ENCODE results near the gene CERCAM.

CERCAM gene

DNA sequence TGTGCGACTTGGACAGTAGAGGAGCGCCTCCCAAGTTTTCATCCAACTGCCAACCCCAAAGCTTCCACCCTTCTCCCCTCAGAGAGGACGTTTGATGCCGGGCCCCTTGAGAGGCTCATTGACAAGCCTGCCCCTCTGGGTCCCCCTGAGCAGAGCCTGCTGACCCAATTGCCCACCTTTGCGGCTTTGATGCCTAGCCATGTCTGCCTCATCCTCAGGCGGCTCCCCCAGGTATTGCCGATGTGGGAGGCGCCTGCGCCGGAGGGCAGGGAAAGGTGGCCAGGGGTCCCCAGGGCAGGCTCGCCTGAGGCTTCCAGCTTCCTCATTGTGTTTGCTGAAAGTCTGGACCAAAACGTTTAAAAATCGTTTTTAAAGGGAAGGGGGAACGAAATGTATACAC, 36.5 kb downstream of the CERCAM start:
- DNase-seq = no peak

- DNase-seq = no peak
Observed at GRCh38 chr9:128459011-128459410, 38.4 kb downstream of the CERCAM start.

- DNase-seq = no peak
Observed at GRCh38 chr9:128469070-128469469, 48.4 kb downstream of the CERCAM start.

- DNase-seq = peak; percentile 28
Observed at GRCh38 chr9:128470560-128470959, 49.9 kb downstream of the CERCAM start.

GRCh38 chr9:128473104-128473503, 52.4 kb downstream of the CERCAM start:
- no peak for DNase-seq

GRCh38 chr9:128475867-128476266, 55.2 kb downstream of the CERCAM start:
- DNase-seq = no peak

- no peak for DNase-seq
Observed at GRCh38 chr9:128479262-128479661, 58.6 kb downstream of the CERCAM start.

DNA sequence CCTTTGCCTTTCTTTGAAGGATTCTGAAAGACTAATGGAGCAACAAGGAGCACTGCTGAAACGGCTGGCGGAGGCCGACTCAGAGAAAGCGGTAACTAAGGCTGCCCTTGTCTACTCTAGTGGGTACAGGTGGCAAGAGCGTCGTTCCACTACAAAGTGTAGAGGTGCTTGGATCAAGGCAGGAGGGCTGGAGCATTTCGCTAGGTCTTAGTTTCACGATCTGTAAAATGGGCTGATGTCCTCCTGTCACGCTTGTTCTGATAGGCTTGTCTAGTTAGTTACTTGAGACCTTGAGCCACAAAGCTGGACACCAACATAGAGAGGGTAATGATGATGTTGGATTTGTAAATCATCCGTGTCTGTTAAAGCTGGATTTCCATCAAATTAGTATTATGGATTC, 60.9 kb downstream of the CERCAM start:
- no peak for DNase-seq

GRCh38 chr9:128482186-128482585, 61.5 kb downstream of the CERCAM start:
- DNase-seq = no peak

DNA sequence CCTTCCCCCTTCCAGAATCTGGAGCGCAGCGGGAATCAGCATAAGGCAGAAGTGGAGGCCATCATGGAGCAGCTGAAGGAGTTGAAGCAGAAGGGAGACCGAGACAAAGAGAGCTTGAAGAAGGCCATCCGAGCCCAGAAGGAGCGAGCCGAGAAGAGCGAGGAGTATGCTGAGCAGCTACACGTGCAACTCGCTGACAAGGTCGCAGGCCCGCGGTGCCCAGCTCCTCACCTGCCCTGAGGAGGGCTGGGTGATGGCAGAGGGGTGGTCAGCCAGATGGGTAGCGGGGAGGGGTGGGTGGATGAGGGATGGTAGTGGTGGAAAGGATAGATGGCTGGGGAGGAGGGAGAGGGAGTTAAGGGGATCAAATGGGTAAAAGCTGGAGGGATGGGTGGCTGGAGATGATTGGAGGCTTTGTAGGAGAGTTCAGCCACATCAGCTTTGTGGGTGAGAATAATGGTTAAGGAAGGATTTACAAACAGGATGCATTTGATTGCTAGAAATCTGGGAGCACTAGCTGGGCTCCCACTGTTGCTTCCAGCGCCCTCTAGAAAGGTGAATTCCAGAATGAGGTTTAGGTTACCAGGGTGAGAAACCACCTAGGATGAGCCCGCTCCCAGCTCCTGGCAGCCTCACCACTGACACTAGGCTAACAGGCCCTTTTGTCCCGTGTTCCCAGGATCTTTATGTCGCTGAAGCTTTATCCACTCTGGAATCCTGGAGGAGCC, 64.2 kb downstream of the CERCAM start:
- DNase-seq = no peak

DNA sequence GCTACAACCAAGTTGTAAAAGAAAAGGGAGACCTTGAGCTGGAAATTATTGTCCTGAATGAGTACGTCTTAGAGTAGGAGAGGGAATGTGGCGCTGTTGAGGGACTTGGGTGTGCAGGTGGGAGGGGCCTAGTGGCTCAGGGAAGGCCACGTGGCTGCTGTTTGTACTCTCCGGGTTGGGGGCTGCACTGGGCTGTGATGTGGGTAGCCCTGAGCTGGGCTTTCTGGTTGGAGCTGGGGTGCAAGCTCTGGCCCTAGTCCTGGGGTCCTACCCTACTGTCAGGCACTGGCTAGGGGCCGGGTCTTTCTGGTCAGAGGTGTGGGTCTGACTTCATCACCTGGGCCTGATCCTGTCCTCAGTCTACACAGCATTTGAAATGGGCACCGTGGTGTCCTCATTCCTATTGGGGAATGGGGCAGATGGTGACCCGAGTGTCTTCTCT, 64.8 kb downstream of the CERCAM start:
- DNase-seq = no peak

GRCh38 chr9:128486201-128486600, 65.5 kb downstream of the CERCAM start:
- DNase-seq = no peak
